Vagina (tissue), 2 donors: ENCODE measurements around the gene FUT9. TPM values are rescaled to one million over a fixed set of nuclear protein-coding genes. Genes with fewer than 3 reads are reported as not detected.

Experiments used
- DNase-seq, 2 donors: peaks; one replicate each; pipeline ENCODE4 v3.0.0-alpha.2; 2017; ENCODE audit errors: extremely low spot score in 2 of 2
- H3K27ac ChIP-seq: fragments of 200-600 bp; sonication (generic); one replicate; pipeline ENCODE4 v1.5.1; 2019
- H3K27me3 ChIP-seq: fragments of 200-600 bp; sonication (generic); one replicate; pipeline ENCODE4 v1.5.1; 2019
- H3K36me3 ChIP-seq, 2 donors: fragments of 200-600 bp; sonication (generic); one replicate each; pipeline ENCODE4 v1.5.1; 2017 to 2019
- H3K4me1 ChIP-seq: fragments of 200-600 bp; sonication (generic); one replicate; pipeline ENCODE4 v1.5.1; 2019
- H3K4me3 ChIP-seq, 2 donors: fragments of 200-600 bp; sonication (generic); 1 replicate in 1 of 2; 2 replicates in 1 of 2; pipeline ENCODE4 v1.5.1; 2016 to 2019
- H3K9me3 ChIP-seq: fragments of 200-600 bp; sonication (generic); one replicate; pipeline ENCODE4 v1.5.1; 2019
- CTCF ChIP-seq, 3 experiments: fragments of 450-650 bp in 2 of 3; fragments of 200-600 bp in 1 of 3; sonication (generic) in 1 of 3; IDR thresholded peaks; one replicate each; pipeline ENCODE4 v1.5.1; 2017 to 2019; ENCODE audit warnings: antibody characterized with exemption in 3 of 3, mild to moderate bottlenecking in 2 of 3, moderate library complexity in 2 of 3
- POLR2A ChIP-seq, 2 donors: fragments of 450-650 bp; IDR thresholded peaks; one replicate each; pipeline ENCODE4 v1.6.1; 2017; ENCODE audit warnings: antibody characterized with exemption in 2 of 2, mild to moderate bottlenecking in 2 of 2, moderate library complexity in 2 of 2
- POLR2AphosphoS5 ChIP-seq, 2 donors: sonication (generic); formaldehyde crosslinking; IDR thresholded peaks; one replicate each; pipeline ENCODE4 v1.9.0; 2017; ENCODE audit warnings: antibody characterized with exemption in 2 of 2, mild to moderate bottlenecking in 2 of 2, low read depth in 1 of 2; ENCODE audit not compliant: insufficient read depth in 1 of 2
- intact Hi-C: fragments of 100-400 bp; cut with DNase I; formaldehyde crosslinking; loops from one replicate; pipeline ENCODE4 v1.15.1; 2023
- total RNA-seq: library from RNA; depleted of rRNA; stranded (reverse); fragments of >200 nt; gene quantifications from one replicate; pipeline ENCODE4 v1.2.3, GENCODE V29; 2016

Gene FUT9
- total RNA-seq, 1 donor from 2014 or later: not detected

GRCh38 chr6:96007663-96008062 is 8.1 kb upstream of the FUT9 start:
- Histone ChIP-seq H3K4me1 (no peaks in the 10 kb centered on the region), H3K4me3 (no peak overlapping the region), H3K9me3 (no peaks in the 10 kb centered on the region), H3K27me3 (no peaks in the 10 kb centered on the region), H3K36me3 (no peaks in the 10 kb centered on the region), H3K27ac (no peak overlapping the region)
- DNase-seq: no peak
- TF ChIP-seq POLR2A (IDR thresholded peaks at IDR 0.05): no peak
- intact Hi-C loops: no loop called here

GRCh38 chr6:96013531-96013930 is 2.2 kb upstream of the FUT9 start:
- H3K9me3 ChIP-seq: no peaks in the 10 kb centered on the region

GRCh38 chr6:96014846-96015517 is 792 bp upstream of the FUT9 start:
- TF ChIP-seq CTCF (IDR thresholded peaks at IDR 0.05) (no peak), POLR2AphosphoS5 (IDR thresholded peaks at IDR 0.05; ENCODE audit: insufficient read depth in 1 of 2, low read depth in 1 of 2) (no peak), POLR2A (IDR thresholded peaks at IDR 0.05) (no peak)
- H3K27ac ChIP-seq: no peak overlapping the region
- no peak for DNase-seq
- intact Hi-C loops: no loop called here
- no peak overlapping the region for H3K4me3 ChIP-seq
- no peaks in the 10 kb centered on the region for H3K9me3 ChIP-seq
- peaks cover 4% of the 10 kb centered on the region for H3K4me1 ChIP-seq
- no peaks in the 10 kb centered on the region for H3K36me3 ChIP-seq
- H3K27me3 ChIP-seq: no peaks in the 10 kb centered on the region

More at GRCh38 chr6:96013531-96013930, 2.2 kb upstream of the FUT9 start:
- no peak for DNase-seq
- H3K4me3 ChIP-seq: no peak overlapping the region
- TF ChIP-seq CTCF (IDR thresholded peaks at IDR 0.05) (no peak), POLR2AphosphoS5 (IDR thresholded peaks at IDR 0.05; ENCODE audit: insufficient read depth in 1 of 2, low read depth in 1 of 2) (no peak), POLR2A (IDR thresholded peaks at IDR 0.05) (no peak)
- peaks cover 4% of the 10 kb centered on the region for H3K4me1 ChIP-seq
- H3K27me3 ChIP-seq: no peaks in the 10 kb centered on the region
- no peaks in the 10 kb centered on the region for H3K36me3 ChIP-seq
- intact Hi-C loops: no loop called here
- no peak overlapping the region for H3K27ac ChIP-seq

- H3K36me3 ChIP-seq: no peaks in the 10 kb centered on the region
- TF ChIP-seq CTCF (IDR thresholded peaks at IDR 0.05) (no peak), POLR2AphosphoS5 (IDR thresholded peaks at IDR 0.05; ENCODE audit: insufficient read depth in 1 of 2, low read depth in 1 of 2) (no peak), POLR2A (IDR thresholded peaks at IDR 0.05) (no peak)
- no peak overlapping the region for H3K4me3 ChIP-seq
- no peak for DNase-seq
- intact Hi-C loops: no loop called here
- H3K27ac ChIP-seq: no peak overlapping the region
- H3K9me3 ChIP-seq: no peaks in the 10 kb centered on the region
- H3K4me1 ChIP-seq: peaks cover 4% of the 10 kb centered on the region
- H3K27me3 ChIP-seq: no peaks in the 10 kb centered on the region
These were observed 728 bp downstream of the FUT9 start for GRCh38 chr6:96016334-96017069.

- no peak for DNase-seq
- TF ChIP-seq POLR2AphosphoS5 (IDR thresholded peaks at IDR 0.05; ENCODE audit: insufficient read depth in 1 of 2, low read depth in 1 of 2) (no peak), POLR2A (IDR thresholded peaks at IDR 0.05) (no peak), CTCF (IDR thresholded peaks at IDR 0.05) (no peak)
- Histone ChIP-seq H3K4me1 (peaks cover 4% of the 10 kb centered on the region), H3K9me3 (no peaks in the 10 kb centered on the region), H3K27me3 (no peaks in the 10 kb centered on the region), H3K36me3 (no peaks in the 10 kb centered on the region), H3K4me3 (no peak overlapping the region), H3K27ac (no peak overlapping the region)
- intact Hi-C loops: no loop called here
These were observed 1.2 kb downstream of the FUT9 start for GRCh38 chr6:96017070-96017359.
